ENCODE measurements around the gene MANBA. TPM values are rescaled to one million over a fixed set of nuclear protein-coding genes. Genes with fewer than 3 reads are reported as not detected.

Gene MANBA
- polyA plus RNA-seq, 1 donor = 25.3 TPM

GRCh38 chr4:102774254-102774653, 13.5 kb upstream of the MANBA start:
- no CpG with 5 or more reads among the region's 2 CpGs for WGBS (ENCODE audit: insufficient coverage, low lambda C conversion rate)
- peaks cover 7% of the 10 kb centered on the region for H3K4me1 ChIP-seq (ENCODE audit: control insufficient read depth, insufficient read depth, low read length)
- no peaks in the 10 kb centered on the region for H3K36me3 ChIP-seq (ENCODE audit: control insufficient read depth, insufficient read depth, low read length)
- no peak overlapping the region for H3K27ac ChIP-seq (ENCODE audit: low read length)
- DNase-seq = no peak
- no peak overlapping the region for H3K4me3 ChIP-seq (ENCODE audit: low read length)
- no peaks in the 10 kb centered on the region for H3K27me3 ChIP-seq (ENCODE audit: control insufficient read depth, insufficient read depth, low read length)
- no peaks in the 10 kb centered on the region for H3K9me3 ChIP-seq (ENCODE audit: control insufficient read depth, low read depth, low read length)

GRCh38 chr4:102772738-102773340, 12.1 kb upstream of the MANBA start:
- Histone ChIP-seq H3K27ac (ENCODE audit: low read length) (no peak overlapping the region), H3K9me3 (ENCODE audit: control insufficient read depth, low read depth, low read length) (no peaks in the 10 kb centered on the region), H3K36me3 (ENCODE audit: control insufficient read depth, insufficient read depth, low read length) (no peaks in the 10 kb centered on the region), H3K27me3 (ENCODE audit: control insufficient read depth, insufficient read depth, low read length) (no peaks in the 10 kb centered on the region), H3K4me1 (ENCODE audit: control insufficient read depth, insufficient read depth, low read length) (no peaks in the 10 kb centered on the region), H3K4me3 (ENCODE audit: low read length) (no peak overlapping the region)
- whole genome bisulfite sequencing (ENCODE audit: insufficient coverage, low lambda C conversion rate) = no CpG with 5 or more reads among the region's 4 CpGs
- DNase-seq = no peak

- H3K27ac ChIP-seq (ENCODE audit: low read length) = no peak overlapping the region
- H3K9me3 ChIP-seq (ENCODE audit: control insufficient read depth, low read depth, low read length) = no peaks in the 10 kb centered on the region
- no peaks in the 10 kb centered on the region for H3K36me3 ChIP-seq (ENCODE audit: control insufficient read depth, insufficient read depth, low read length)
- no peak for DNase-seq
- WGBS (ENCODE audit: insufficient coverage, low lambda C conversion rate) = 85% methylated on average over 3 of the region's 3 CpGs
- H3K27me3 ChIP-seq (ENCODE audit: control insufficient read depth, insufficient read depth, low read length) = no peaks in the 10 kb centered on the region
- H3K4me1 ChIP-seq (ENCODE audit: control insufficient read depth, insufficient read depth, low read length) = no peaks in the 10 kb centered on the region
- H3K4me3 ChIP-seq (ENCODE audit: low read length) = no peak overlapping the region
These were observed 4.1 kb upstream of the MANBA start for GRCh38 chr4:102764901-102765300.

- H3K27me3 ChIP-seq (ENCODE audit: control insufficient read depth, insufficient read depth, low read length) = no peaks in the 10 kb centered on the region
- H3K36me3 ChIP-seq (ENCODE audit: control insufficient read depth, insufficient read depth, low read length) = no peaks in the 10 kb centered on the region
- peaks cover 10% of the 10 kb centered on the region for H3K4me1 ChIP-seq (ENCODE audit: control insufficient read depth, insufficient read depth, low read length)
- no peak overlapping the region for H3K27ac ChIP-seq (ENCODE audit: low read length)
- H3K4me3 ChIP-seq (ENCODE audit: low read length) = peak overlapping the region; percentile 77
- 70% methylated on average over 2 of the region's 14 CpGs for WGBS (ENCODE audit: insufficient coverage, low lambda C conversion rate)
- no peak for DNase-seq
- H3K9me3 ChIP-seq (ENCODE audit: control insufficient read depth, low read depth, low read length) = no peaks in the 10 kb centered on the region
These were observed 1.1 kb upstream of the MANBA start for GRCh38 chr4:102761906-102762305.

GRCh38 chr4:102761296-102761701, 531 bp upstream of the MANBA start:
- Histone ChIP-seq H3K4me3 (ENCODE audit: low read length) (peak overlapping the region; percentile 77), H3K9me3 (ENCODE audit: control insufficient read depth, low read depth, low read length) (no peaks in the 10 kb centered on the region), H3K4me1 (ENCODE audit: control insufficient read depth, insufficient read depth, low read length) (peaks cover 10% of the 10 kb centered on the region), H3K27me3 (ENCODE audit: control insufficient read depth, insufficient read depth, low read length) (no peaks in the 10 kb centered on the region), H3K36me3 (ENCODE audit: control insufficient read depth, insufficient read depth, low read length) (no peaks in the 10 kb centered on the region), H3K27ac (ENCODE audit: low read length) (peak overlapping the region; percentile 78)
- no CpG with 5 or more reads among the region's 15 CpGs for WGBS (ENCODE audit: insufficient coverage, low lambda C conversion rate)
- DNase-seq = no peak

- peak; percentile 43 to 77 for DNase-seq
- H3K27ac ChIP-seq (ENCODE audit: low read length) = peak overlapping the region; percentile 78
- H3K4me3 ChIP-seq (ENCODE audit: low read length) = peak overlapping the region; percentile 77
- no peaks in the 10 kb centered on the region for H3K27me3 ChIP-seq (ENCODE audit: control insufficient read depth, insufficient read depth, low read length)
- H3K36me3 ChIP-seq (ENCODE audit: control insufficient read depth, insufficient read depth, low read length) = no peaks in the 10 kb centered on the region
- H3K9me3 ChIP-seq (ENCODE audit: control insufficient read depth, low read depth, low read length) = no peaks in the 10 kb centered on the region
- no CpG with 5 or more reads among the region's 25 CpGs for whole genome bisulfite sequencing (ENCODE audit: insufficient coverage, low lambda C conversion rate)
- peaks cover 10% of the 10 kb centered on the region for H3K4me1 ChIP-seq (ENCODE audit: control insufficient read depth, insufficient read depth, low read length)
These were observed 730 bp downstream of the MANBA start for GRCh38 chr4:102759831-102760644.

GRCh38 chr4:102758241-102759160, 2.3 kb downstream of the MANBA start:
- no peak for DNase-seq
- Histone ChIP-seq H3K4me3 (ENCODE audit: low read length) (no peak overlapping the region), H3K27me3 (ENCODE audit: control insufficient read depth, insufficient read depth, low read length) (no peaks in the 10 kb centered on the region), H3K9me3 (ENCODE audit: control insufficient read depth, low read depth, low read length) (no peaks in the 10 kb centered on the region), H3K36me3 (ENCODE audit: control insufficient read depth, insufficient read depth, low read length) (no peaks in the 10 kb centered on the region), H3K27ac (ENCODE audit: low read length) (peak overlapping the region; percentile 34), H3K4me1 (ENCODE audit: control insufficient read depth, insufficient read depth, low read length) (peaks cover 10% of the 10 kb centered on the region)
- 82% methylated on average over 5 of the region's 11 CpGs for WGBS (ENCODE audit: insufficient coverage, low lambda C conversion rate)

GRCh38 chr4:102757681-102758080, 3.1 kb downstream of the MANBA start:
- Histone ChIP-seq H3K36me3 (ENCODE audit: control insufficient read depth, insufficient read depth, low read length) (no peaks in the 10 kb centered on the region), H3K4me3 (ENCODE audit: low read length) (no peak overlapping the region), H3K4me1 (ENCODE audit: control insufficient read depth, insufficient read depth, low read length) (peaks cover 10% of the 10 kb centered on the region), H3K27me3 (ENCODE audit: control insufficient read depth, insufficient read depth, low read length) (no peaks in the 10 kb centered on the region), H3K9me3 (ENCODE audit: control insufficient read depth, low read depth, low read length) (no peaks in the 10 kb centered on the region), H3K27ac (ENCODE audit: low read length) (peak overlapping the region; percentile 34)
- WGBS (ENCODE audit: insufficient coverage, low lambda C conversion rate) = no CpG with 5 or more reads among the region's 1 CpG
- peak; percentile 23 to 74 for DNase-seq

- Histone ChIP-seq H3K4me1 (ENCODE audit: control insufficient read depth, insufficient read depth, low read length) (peaks cover 7% of the 10 kb centered on the region), H3K36me3 (ENCODE audit: control insufficient read depth, insufficient read depth, low read length) (no peaks in the 10 kb centered on the region), H3K9me3 (ENCODE audit: control insufficient read depth, low read depth, low read length) (no peaks in the 10 kb centered on the region), H3K27me3 (ENCODE audit: control insufficient read depth, insufficient read depth, low read length) (no peaks in the 10 kb centered on the region), H3K4me3 (ENCODE audit: low read length) (no peak overlapping the region), H3K27ac (ENCODE audit: low read length) (no peak overlapping the region)
- WGBS (ENCODE audit: insufficient coverage, low lambda C conversion rate) = 93% methylated on average over 2 of the region's 2 CpGs
- no peak for DNase-seq
These were observed 6.7 kb downstream of the MANBA start for GRCh38 chr4:102754044-102754443.

GRCh38 chr4:102751941-102752340, 8.8 kb downstream of the MANBA start:
- no peaks in the 10 kb centered on the region for H3K27me3 ChIP-seq (ENCODE audit: control insufficient read depth, insufficient read depth, low read length)
- H3K9me3 ChIP-seq (ENCODE audit: control insufficient read depth, low read depth, low read length) = no peaks in the 10 kb centered on the region
- no peak for DNase-seq
- no peaks in the 10 kb centered on the region for H3K36me3 ChIP-seq (ENCODE audit: control insufficient read depth, insufficient read depth, low read length)
- no CpG with 5 or more reads among the region's 4 CpGs for WGBS (ENCODE audit: insufficient coverage, low lambda C conversion rate)
- no peak overlapping the region for H3K27ac ChIP-seq (ENCODE audit: low read length)
- no peaks in the 10 kb centered on the region for H3K4me1 ChIP-seq (ENCODE audit: control insufficient read depth, insufficient read depth, low read length)
- H3K4me3 ChIP-seq (ENCODE audit: low read length) = no peak overlapping the region
